RPMI8226 (cell line): ENCODE data around the gene PDE9A.
"Not testable (repeated sequence)": the region's sequence is repeated elsewhere in the genome, so short reads cannot be mapped to it uniquely, and the experiment has no call there.

Experiments
- DNase-seq: peaks from one replicate; pipeline ENCODE4 v3.0.0-alpha.2; 2015

The PDE9A gene

GRCh38 chr21:42624936-42625335 is 28.5 kb upstream of the PDE9A start:
- no peak for DNase-seq

- DNase-seq, result no peak
These were observed 27.2 kb upstream of the PDE9A start for GRCh38 chr21:42626171-42626570.

- no peak for DNase-seq
These were observed 25.7 kb upstream of the PDE9A start for GRCh38 chr21:42627527-42628289.

- not testable (repeated sequence) for DNase-seq
These were observed 24.9 kb upstream of the PDE9A start for GRCh38 chr21:42628466-42629061.

- DNase-seq, result no peak
These were observed 23.4 kb upstream of the PDE9A start for GRCh38 chr21:42629933-42630589.

- no peak for DNase-seq
These were observed 22.8 kb upstream of the PDE9A start for GRCh38 chr21:42630626-42631025.

- DNase-seq, result no peak
These were observed 22.3 kb upstream of the PDE9A start for GRCh38 chr21:42631142-42631541.

GRCh38 chr21:42632336-42632751 is 21.1 kb upstream of the PDE9A start:
- no peak for DNase-seq

- no peak for DNase-seq
These were observed 20.4 kb upstream of the PDE9A start for GRCh38 chr21:42632771-42633690.

GRCh38 chr21:42633858-42634257 is 19.6 kb upstream of the PDE9A start:
- no peak for DNase-seq

- DNase-seq, result no peak
These were observed 17.4 kb upstream of the PDE9A start for GRCh38 chr21:42635848-42636519.

- DNase-seq, result no peak
These were observed 16.7 kb upstream of the PDE9A start for GRCh38 chr21:42636520-42637266.

GRCh38 chr21:42637267-42638041 is 16.0 kb upstream of the PDE9A start:
- DNase-seq, result no peak

GRCh38 chr21:42638266-42638863 is 15.1 kb upstream of the PDE9A start:
- no peak for DNase-seq

GRCh38 chr21:42639646-42640152 is 13.7 kb upstream of the PDE9A start:
- DNase-seq, result no peak

GRCh38 chr21:42640486-42640885 is 12.9 kb upstream of the PDE9A start:
- peak; percentile 42 for DNase-seq

- DNase-seq, result no peak
These were observed 11.9 kb upstream of the PDE9A start for GRCh38 chr21:42641311-42642218.

- no peak for DNase-seq
These were observed 11.1 kb upstream of the PDE9A start for GRCh38 chr21:42642219-42642745.
